Activated CD4-positive, alpha-beta T cell treated with anti-CD3 and anti-CD28 coated beads, Interleukin-2, Interleukin-6, amounts not matched to agents 100 ng/mL and 50 ng/mL, durations not matched to agents 16 hours and 8 hours (primary cell): ENCODE results near the gene PRLR.
A peak's percentile ranks its signal among the peaks of the same experiment; 100 is the strongest.

Source experiments
- DNase-seq: peaks from one replicate; pipeline ENCODE4 v3.0.0-alpha.2; 2020

Gene PRLR

GRCh38 chr5:35026941-35027340 is 203.3 kb downstream of the PRLR start:
- DNase-seq: no peak

GRCh38 chr5:35026280-35026840 is 203.9 kb downstream of the PRLR start:
- DNase-seq: no peak

- DNase-seq: no peak
Measured at GRCh38 chr5:35024911-35025510, 205.3 kb downstream of the PRLR start.

GRCh38 chr5:35023391-35024178 is 206.7 kb downstream of the PRLR start:
- no peak for DNase-seq

- peak; percentile 7 for DNase-seq
Measured at GRCh38 chr5:35016174-35017051, 213.9 kb downstream of the PRLR start.

GRCh38 chr5:35015063-35015462 is 215.2 kb downstream of the PRLR start:
- no peak for DNase-seq

- peak; percentile 11 for DNase-seq
Measured at GRCh38 chr5:35012796-35013195, 217.5 kb downstream of the PRLR start.

- DNase-seq: no peak
Measured at GRCh38 chr5:35012365-35012764, 217.9 kb downstream of the PRLR start.

GRCh38 chr5:35010676-35011075 is 219.6 kb downstream of the PRLR start:
- no peak for DNase-seq

GRCh38 chr5:35009657-35010056 is 220.6 kb downstream of the PRLR start:
- no peak for DNase-seq

GRCh38 chr5:35009019-35009418 is 221.3 kb downstream of the PRLR start:
- no peak for DNase-seq

- no peak for DNase-seq
Measured at GRCh38 chr5:35004771-35005170, 225.5 kb downstream of the PRLR start.

- no peak for DNase-seq
Measured at GRCh38 chr5:35004200-35004599, 226.1 kb downstream of the PRLR start.

GRCh38 chr5:35003018-35003957 is 227.0 kb downstream of the PRLR start:
- peak; percentile 72 for DNase-seq

- DNase-seq: no peak
Measured at GRCh38 chr5:35002459-35002858, 227.8 kb downstream of the PRLR start.

- no peak for DNase-seq
Measured at GRCh38 chr5:35001842-35002241, 228.4 kb downstream of the PRLR start.
